SHP77 (cell line): ENCODE results near the gene ESRRG.
"Not testable (repeated sequence)": the region's sequence is repeated elsewhere in the genome, so short reads cannot be mapped to it uniquely, and the experiment has no call there.

Experiments used
- DNase-seq, 2 experiments: peaks; one replicate each; lab custom pipeline; 2025; lab: John Stamatoyannopoulos, UW

Gene ESRRG

GRCh38 chr1:216563087-216563486 lies 160.1 kb downstream of the ESRRG start:
- DNase-seq = no peak

- no peak for DNase-seq
Measured at GRCh38 chr1:216562383-216562782, 160.8 kb downstream of the ESRRG start.

GRCh38 chr1:216560527-216560926 lies 162.7 kb downstream of the ESRRG start:
- no peak for DNase-seq

DNA sequence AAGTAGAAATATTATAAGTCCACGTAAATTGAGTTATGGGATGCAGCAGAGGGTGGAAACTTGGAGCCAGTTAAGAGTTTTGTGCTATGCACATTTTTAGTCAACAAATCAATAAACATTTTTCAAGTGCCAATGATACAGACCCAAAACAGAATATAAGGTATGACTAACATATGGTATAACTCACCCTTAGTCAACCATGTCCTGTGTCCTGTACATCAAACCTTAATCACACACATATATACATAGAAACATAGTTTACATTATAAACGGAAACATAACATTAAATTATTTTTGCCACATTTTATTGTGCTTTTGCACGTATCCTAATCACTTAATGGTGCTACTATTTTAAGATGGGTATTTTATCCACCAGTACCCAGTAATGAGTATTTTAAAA lies 163.9 kb downstream of the ESRRG start:
- no peak for DNase-seq

DNA sequence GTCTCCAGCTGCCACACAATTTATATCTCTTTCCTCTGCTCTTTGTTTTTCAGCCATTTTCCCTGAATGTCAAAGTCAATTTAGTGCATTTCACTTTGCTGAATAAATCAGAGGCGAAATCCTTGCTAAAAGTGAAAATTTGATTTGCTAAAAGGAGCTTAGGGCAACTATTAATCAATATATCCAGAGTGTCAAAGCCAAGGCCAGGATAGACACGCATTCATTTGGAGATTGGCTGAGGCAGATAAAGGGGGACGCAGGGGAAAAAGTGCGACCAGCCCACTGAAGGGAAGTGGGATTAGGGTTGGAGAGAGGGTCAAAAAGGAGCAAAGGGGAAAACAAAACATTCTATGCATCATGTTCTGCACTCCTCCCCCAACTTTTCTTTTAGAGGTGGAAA lies 167.6 kb downstream of the ESRRG start:
- no peak for DNase-seq

DNA sequence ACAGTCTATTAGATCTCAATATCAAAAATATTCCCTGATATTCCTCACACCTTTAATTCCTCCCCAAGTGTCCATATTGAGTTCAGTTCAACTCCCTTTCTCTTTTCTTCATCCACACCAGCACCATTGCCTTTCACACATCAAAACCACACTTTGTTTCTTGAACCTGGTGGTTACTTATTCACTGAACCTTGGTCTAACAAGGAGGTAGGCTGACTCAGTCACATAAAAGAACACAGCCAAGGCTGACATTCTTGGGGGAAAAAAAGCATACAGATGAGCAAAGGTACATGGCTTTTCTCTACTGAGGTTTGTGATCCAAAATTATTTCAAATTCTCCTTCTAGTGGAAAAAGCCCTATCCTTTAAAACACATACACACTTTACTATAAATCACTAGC lies 168.3 kb downstream of the ESRRG start:
- DNase-seq = no peak

- DNase-seq = no peak
Measured at GRCh38 chr1:216553766-216554165, 169.5 kb downstream of the ESRRG start.

DNA sequence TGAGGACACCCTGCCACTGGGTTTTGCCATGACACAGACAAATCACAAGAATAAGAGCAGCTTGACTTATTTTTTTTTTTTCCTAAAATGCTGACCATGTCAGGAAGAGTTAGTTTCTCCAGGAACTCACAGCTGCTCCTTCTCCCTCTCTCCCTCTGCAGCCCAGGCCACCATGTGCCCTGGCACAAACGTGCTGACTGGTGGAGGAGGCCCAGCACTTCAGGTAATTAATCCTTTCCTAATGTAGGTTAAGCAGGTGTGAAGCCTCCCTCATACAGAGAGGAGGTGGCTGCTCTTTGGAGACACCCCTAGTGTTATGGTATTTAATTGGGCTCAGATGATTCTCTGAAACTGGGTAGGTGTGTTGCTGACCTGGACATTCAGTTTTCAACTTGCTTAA lies 170.2 kb downstream of the ESRRG start:
- no peak for DNase-seq

DNA sequence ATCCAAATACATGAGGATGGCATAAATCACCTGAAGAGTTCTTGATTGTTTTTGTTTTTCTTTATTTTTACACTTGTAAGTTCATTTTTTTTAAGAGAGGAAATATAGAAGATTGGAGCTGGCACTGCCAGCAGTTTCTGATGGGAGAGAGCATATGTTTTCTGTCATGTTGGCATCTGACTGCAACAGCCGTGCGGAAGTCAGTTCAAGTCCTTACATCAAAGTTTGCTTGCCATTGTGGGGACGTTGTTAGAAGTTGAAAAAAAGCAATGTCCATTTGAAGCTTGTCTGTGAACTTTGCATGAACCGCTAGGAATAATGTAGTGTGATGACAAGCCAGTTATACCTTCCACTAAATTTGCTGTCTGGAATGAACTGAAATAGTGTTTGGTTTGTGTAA lies 173.4 kb downstream of the ESRRG start:
- DNase-seq = no peak

GRCh38 chr1:216542741-216543140 lies 180.5 kb downstream of the ESRRG start:
- DNase-seq = no peak

- no peak for DNase-seq
Measured at GRCh38 chr1:216542263-216542662, 181.0 kb downstream of the ESRRG start.

- DNase-seq = no peak
Measured at GRCh38 chr1:216535751-216536150, 187.5 kb downstream of the ESRRG start.

DNA sequence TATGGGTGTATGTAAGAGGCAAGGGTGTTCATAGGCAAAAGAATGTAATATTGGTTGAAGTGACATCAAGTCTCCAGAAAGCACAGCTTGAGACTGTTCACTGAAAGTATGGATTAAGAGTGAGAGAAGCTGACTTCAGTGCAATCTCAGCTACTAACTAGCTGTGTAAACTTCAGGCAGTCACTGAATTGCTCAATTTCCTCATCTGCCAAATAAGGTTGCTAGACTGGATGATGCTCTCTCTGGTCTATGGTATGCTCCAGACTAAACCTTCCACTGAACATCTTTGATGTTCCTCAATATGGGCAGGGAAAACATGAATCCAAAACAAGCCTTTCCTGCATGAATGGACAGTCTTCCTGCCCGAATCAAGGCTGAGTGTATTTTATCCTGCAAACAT lies 188.2 kb downstream of the ESRRG start:
- DNase-seq = no peak

- DNase-seq = no peak
Measured at GRCh38 chr1:216533776-216534175, 189.5 kb downstream of the ESRRG start.

DNA sequence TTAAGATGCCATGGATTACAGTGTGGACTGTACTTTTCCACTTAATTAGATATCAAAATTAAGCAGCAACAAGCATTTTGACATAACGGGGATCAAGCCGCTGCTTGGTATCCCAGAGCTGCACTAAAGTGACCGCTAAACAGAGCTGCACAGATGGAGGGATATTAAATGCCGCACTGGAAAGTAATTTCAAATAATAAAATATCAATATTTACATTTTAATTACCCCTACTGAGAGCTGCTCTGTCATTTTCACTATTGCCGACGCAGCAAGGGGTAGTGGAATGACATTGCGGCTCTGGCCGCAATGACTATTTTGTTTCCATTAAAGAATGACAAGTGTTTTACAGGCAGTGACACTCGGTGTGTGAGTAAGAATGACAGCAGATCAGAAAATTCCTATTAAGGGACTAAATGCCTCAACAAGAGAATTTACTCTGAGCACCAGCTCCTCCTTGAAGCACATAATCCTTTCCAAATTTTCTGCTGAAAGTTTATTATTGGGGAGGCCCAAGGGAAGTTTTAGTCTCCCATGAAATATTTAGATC lies 190.9 kb downstream of the ESRRG start:
- no peak for DNase-seq

DNA sequence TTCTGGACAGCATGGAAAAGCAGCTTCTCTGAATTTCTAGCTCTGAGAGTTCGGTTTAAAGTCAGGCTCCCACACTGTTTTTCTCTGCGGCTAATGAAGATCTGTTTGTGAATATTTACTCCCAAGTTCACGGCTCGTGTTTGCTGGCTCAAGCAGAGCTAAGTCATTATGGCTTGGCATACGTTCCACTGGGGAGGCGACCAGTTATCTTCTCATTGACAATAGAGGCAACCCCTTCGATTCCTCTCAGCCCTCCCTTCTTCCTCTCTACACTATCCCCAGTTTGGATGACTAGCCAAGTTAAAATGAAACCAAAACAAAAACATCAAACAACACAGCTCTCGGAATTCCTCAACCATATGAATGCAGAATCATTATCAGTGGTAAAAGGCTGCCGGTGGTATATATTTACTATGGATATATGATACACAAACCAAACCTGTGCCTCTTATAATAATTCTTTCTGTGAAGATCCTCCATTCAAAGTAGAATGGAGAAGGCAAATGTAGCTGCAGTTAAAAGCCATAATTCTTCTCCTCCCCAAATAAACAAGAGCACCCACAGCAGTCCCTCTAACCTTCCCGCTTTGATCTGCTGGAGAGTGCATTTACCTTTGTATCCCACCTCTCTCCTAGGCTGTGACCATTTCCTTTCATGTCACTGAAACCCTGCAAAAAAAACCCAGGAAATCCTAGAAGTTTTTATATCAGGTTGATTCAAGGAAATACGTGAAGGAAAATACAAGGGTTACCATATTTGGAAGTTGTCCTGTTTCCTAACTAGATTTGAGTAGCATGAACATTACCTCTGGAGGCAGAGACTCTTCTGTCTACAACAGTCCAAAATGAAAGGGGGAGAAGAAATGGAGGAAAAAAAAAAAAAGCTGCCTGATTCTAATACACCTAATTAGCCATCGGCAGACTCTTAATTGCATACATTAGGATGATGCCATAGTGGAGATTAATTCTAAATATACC lies 191.7 kb downstream of the ESRRG start:
- no peak for DNase-seq

- not testable (repeated sequence) for DNase-seq
Measured at GRCh38 chr1:216529851-216530250, 193.4 kb downstream of the ESRRG start.

GRCh38 chr1:216528816-216529215 lies 194.4 kb downstream of the ESRRG start:
- DNase-seq = no peak

DNA sequence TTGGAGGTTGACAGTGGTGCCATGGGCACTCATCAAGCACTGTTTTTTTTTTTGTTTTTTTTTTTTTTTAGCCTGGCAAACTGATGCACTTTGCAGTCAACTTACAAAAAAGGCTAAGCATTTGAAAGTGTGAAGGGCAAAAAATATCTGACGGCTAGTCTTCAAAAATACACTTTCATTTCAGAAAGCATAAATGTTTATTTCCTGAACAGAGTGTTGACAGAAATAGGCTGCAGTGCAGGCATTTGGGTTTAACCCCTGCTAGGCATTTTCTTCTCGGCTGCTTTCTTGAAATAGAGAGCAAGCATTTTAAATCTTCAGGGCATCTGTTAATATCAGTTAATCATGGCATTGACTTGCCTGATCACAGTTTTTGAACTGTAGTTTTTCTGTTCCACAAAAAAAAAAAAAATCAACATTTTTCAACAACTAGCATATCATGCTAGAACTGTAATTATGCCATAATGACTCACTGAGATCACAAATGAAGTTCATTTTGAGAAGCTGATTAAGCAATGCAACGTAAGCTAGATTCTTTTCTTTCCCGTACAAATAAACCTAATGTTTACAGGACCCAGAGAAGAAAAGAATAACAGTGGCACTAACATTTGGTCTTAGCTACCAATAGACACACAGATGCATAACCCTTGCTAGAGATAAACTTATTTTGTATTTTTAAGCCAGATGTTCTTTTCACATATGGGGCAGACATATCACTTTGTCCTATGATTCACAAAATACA lies 199.6 kb downstream of the ESRRG start:
- no peak for DNase-seq

GRCh38 chr1:216523043-216523442 lies 200.2 kb downstream of the ESRRG start:
- DNase-seq = no peak

GRCh38 chr1:216521477-216521876 lies 201.8 kb downstream of the ESRRG start:
- no peak for DNase-seq

DNA sequence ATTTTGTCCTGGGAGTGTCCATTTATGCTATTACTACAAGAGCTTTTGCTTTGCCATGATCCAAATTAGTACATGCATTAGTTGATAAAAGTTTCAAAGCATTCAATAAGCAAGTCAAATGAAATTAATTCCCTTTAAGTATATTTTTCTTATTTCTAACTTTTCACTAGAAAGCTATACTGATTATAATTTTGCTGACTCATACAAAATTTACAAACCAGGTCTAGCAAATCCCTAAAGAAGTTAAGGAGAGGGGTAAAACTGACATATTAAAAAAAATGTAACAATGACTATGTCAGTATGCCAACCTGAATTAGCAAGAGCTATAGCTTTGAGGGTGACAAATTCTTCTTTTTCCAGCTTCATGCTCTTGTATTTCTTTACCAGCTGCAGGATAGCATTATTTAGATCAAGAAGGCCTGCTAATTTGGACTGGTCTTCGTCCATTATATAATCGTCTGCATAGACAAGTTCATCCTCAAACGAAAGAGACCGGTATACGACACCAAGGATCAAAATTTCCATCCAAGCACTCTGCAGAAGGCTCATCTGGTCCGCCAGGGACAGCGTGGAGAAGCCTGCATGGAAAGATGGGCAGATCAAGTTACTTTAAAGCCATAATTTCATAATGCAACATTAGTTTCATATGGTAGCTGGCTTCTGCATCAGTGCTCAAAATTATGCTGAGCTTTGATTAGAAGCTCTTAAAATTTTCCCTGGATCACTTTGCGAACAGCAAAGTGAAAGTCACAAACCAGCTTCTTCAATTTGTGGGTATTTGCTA lies 204.2 kb downstream of the ESRRG start:
- DNase-seq = no peak
